ENCODE data around the gene MC1R. TPM values are rescaled to one million over a fixed set of nuclear protein-coding genes. Genes with fewer than 3 reads are reported as not detected.

The MC1R gene
- total RNA-seq, 1 experiment from 2014 or later = 3.8 TPM

GRCh38 chr16:89893642-89894548, 24.8 kb upstream of the MC1R start (continued):
- no peak for TF ChIP-seq PRDM15 (CRISPR knock-in tag; IDR thresholded peaks at IDR 0.05)
- no peak for TF ChIP-seq MLX (CRISPR knock-in tag; IDR thresholded peaks at IDR 0.05)
- TF ChIP-seq, protein P1, sequence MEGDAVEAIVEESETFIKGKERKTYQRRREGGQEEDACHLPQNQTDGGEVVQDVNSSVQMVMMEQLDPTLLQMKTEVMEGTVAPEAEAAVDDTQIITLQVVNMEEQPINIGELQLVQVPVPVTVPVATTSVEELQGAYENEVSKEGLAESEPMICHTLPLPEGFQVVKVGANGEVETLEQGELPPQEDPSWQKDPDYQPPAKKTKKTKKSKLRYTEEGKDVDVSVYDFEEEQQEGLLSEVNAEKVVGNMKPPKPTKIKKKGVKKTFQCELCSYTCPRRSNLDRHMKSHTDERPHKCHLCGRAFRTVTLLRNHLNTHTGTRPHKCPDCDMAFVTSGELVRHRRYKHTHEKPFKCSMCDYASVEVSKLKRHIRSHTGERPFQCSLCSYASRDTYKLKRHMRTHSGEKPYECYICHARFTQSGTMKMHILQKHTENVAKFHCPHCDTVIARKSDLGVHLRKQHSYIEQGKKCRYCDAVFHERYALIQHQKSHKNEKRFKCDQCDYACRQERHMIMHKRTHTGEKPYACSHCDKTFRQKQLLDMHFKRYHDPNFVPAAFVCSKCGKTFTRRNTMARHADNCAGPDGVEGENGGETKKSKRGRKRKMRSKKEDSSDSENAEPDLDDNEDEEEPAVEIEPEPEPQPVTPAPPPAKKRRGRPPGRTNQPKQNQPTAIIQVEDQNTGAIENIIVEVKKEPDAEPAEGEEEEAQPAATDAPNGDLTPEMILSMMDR (IDR thresholded peaks at IDR 0.05) = no peak

GRCh38 chr16:89895482-89896250, 23.0 kb upstream of the MC1R start:
- Mint-ChIP-seq H3K27ac (no peak overlapping the region), H3K9me3 (no peaks in the 10 kb centered on the region), H3K27me3 (ENCODE audit: low read depth) (no peaks in the 10 kb centered on the region), H3K36me3 (peaks cover 25% of the 10 kb centered on the region), H3K4me1 (no peaks in the 10 kb centered on the region), H3K4me3 (no peak overlapping the region)
- TF ChIP-seq NR3C1 (CRISPR knock-in tag; conservative IDR thresholded peaks at IDR 0.05; ENCODE audit: low read depth) (no peak), ATF3 (CRISPR knock-in tag; conservative IDR thresholded peaks at IDR 0.05) (0 out of 2 replicates have a peak, but pooled peaks have one; percentile 16), GABPB1 (CRISPR knock-in tag; IDR thresholded peaks at IDR 0.05) (no peak), ATF6 (CRISPR knock-in tag; IDR thresholded peaks at IDR 0.05) (no peak)
- TF ChIP-seq, protein P2, sequence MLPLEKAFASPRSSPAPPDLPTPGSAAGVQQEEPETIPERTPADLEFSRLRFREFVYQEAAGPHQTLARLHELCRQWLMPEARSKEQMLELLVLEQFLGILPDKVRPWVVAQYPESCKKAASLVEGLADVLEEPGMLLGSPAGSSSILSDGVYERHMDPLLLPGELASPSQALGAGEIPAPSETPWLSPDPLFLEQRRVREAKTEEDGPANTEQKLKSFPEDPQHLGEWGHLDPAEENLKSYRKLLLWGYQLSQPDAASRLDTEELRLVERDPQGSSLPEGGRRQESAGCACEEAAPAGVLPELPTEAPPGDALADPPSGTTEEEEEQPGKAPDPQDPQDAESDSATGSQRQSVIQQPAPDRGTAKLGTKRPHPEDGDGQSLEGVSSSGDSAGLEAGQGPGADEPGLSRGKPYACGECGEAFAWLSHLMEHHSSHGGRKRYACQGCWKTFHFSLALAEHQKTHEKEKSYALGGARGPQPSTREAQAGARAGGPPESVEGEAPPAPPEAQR (CRISPR knock-in tag; IDR thresholded peaks at IDR 0.05) = no peak
- DNase-seq (ENCODE audit: low spot score) (no peak), ATAC-seq (no peak)
- ChIA-PET POLR2A (no interaction called here), CTCF (interaction anchor here (1.6 kb wide), 1 partner anchor 14 kb away, joined by 5 read pairs; no protein-coding TSS in a partner anchor)

DNA sequence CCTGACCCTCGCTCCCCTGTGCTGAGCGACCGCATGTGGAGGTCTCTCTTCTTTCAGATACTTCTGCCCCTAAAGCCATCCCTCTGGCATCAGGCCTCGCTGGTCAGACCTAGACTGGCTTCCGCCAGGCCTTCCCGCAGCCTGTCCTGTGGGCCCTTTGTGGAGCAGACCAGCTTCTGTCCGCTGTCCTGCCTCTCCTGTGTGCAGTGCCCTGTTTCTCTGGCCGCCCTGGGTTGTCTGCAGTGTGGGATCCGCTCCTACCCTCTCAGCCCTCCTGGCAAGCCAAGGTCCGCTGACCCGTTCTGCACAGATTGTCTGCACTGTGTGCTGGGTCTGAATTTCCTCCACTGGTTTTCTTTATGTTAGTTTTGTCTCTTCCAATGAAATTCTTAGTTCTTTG, 21.5 kb upstream of the MC1R start:
- Mint-ChIP-seq H3K36me3 (peaks cover 25% of the 10 kb centered on the region), H3K27ac (no peak overlapping the region), H3K27me3 (ENCODE audit: low read depth) (no peaks in the 10 kb centered on the region), H3K9me3 (no peaks in the 10 kb centered on the region), H3K4me3 (no peak overlapping the region), H3K4me1 (no peaks in the 10 kb centered on the region)
- ATAC-seq = no peak
- ChIA-PET POLR2A (no interaction called here), CTCF (interaction anchor here (4.2 kb wide), 1 partner anchor 13 kb away, joined by 19 read pairs; no protein-coding TSS in a partner anchor)
- no peak for DNase-seq (ENCODE audit: low spot score)
- TF ChIP-seq GTF2I (CRISPR knock-in tag; conservative IDR thresholded peaks at IDR 0.05) (no peak), ETV6 (CRISPR knock-in tag; IDR thresholded peaks at IDR 0.05) (no peak), ATF1 (CRISPR knock-in tag; IDR thresholded peaks at IDR 0.05) (no peak), ZNF138 (CRISPR knock-in tag; conservative IDR thresholded peaks at IDR 0.05) (no peak), HMGA2 (CRISPR knock-in tag; IDR thresholded peaks at IDR 0.05) (no peak)

Measured in WTC11 (cell line).